Epithelial cell of esophagus (primary cell): Measurements from ENCODE around the gene BRME1.

Experiments used
- DNase-seq: peaks from one replicate; pipeline ENCODE4 v3.0.0; 2010; ENCODE audit warnings: low read depth
- H3K4me3 ChIP-seq: 2 replicates; pipeline ENCODE4 v1.5.1; 2011; ENCODE audit warnings: mild to moderate bottlenecking, low read length, control low read depth
- TF ChIP-seq, protein P1 (sequence below): IDR thresholded peaks from 2 replicates; pipeline ENCODE4 v1.5.1; 2011; ENCODE audit warnings: low read depth, mild to moderate bottlenecking, low read length, control low read depth, inconsistent platforms; ENCODE audit not compliant: insufficient read depth; ENCODE audit errors: missing control alignments

Gene BRME1

DNA sequence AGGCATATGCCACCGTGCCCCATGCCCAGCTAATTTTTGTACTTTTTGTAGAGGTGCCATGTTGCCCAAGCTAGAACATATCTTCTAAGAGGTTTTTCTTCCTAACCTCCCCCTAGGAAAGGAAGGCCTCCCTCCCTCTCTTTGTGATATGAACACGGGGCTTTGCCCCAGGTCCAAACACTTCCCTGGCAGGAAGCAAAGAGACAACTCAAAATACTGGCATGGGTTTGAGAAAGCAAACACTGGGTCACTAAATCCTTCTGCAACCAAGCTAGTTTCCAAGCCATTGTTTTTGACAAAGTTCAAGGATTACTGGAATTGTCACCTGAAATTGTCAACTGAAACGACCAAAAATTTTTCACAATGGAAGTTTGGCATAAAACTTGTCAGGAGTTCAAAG is 8.9 kb upstream of the BRME1 start:
- no peak overlapping the region for H3K4me3 ChIP-seq
- no peak for DNase-seq
- TF ChIP-seq, protein P1, sequence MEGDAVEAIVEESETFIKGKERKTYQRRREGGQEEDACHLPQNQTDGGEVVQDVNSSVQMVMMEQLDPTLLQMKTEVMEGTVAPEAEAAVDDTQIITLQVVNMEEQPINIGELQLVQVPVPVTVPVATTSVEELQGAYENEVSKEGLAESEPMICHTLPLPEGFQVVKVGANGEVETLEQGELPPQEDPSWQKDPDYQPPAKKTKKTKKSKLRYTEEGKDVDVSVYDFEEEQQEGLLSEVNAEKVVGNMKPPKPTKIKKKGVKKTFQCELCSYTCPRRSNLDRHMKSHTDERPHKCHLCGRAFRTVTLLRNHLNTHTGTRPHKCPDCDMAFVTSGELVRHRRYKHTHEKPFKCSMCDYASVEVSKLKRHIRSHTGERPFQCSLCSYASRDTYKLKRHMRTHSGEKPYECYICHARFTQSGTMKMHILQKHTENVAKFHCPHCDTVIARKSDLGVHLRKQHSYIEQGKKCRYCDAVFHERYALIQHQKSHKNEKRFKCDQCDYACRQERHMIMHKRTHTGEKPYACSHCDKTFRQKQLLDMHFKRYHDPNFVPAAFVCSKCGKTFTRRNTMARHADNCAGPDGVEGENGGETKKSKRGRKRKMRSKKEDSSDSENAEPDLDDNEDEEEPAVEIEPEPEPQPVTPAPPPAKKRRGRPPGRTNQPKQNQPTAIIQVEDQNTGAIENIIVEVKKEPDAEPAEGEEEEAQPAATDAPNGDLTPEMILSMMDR = no peak

DNA sequence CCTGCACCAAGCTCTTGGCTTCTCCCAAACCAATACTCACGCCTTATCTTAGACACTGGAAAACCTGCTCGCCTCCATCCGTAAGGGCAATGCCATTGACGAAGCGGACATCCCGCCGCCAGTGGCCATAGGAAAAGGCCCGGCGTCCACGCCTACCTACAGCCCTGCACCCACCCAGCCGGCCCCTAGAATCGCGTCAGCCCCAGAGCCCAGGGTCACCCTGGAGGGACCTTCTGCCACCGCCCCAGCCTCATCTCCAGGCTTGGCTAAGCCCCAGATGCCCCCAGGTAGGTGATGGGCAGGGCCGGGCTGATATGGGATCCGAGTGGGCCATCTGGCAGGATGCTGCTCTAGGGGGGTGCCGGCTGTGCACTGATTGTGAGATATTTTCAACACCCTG is 7.4 kb upstream of the BRME1 start:
- no peak overlapping the region for H3K4me3 ChIP-seq
- TF ChIP-seq, protein P1 = no peak
- DNase-seq = no peak

DNA sequence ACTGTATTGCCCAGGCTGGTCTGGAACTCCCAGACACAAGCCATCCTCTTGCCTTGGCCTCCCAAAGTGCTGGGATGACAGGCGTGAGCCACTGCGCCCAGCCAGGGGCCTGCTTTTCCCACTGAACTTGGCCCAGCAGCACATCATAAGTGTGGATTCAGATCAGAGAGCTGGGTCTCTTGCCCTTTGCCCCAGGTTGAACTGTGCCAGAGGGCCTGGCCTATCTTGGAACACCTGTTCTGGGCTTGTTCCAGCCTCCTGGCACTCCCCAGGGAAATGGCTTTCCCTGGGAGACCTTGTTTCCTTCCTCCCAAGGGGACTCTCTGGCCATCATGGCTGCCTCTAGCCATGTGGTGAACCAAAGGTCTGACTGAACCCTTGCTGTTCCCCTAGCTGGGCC is 3.5 kb upstream of the BRME1 start:
- H3K4me3 ChIP-seq = no peak overlapping the region
- TF ChIP-seq, protein P1 = no peak
- DNase-seq = no peak

DNA sequence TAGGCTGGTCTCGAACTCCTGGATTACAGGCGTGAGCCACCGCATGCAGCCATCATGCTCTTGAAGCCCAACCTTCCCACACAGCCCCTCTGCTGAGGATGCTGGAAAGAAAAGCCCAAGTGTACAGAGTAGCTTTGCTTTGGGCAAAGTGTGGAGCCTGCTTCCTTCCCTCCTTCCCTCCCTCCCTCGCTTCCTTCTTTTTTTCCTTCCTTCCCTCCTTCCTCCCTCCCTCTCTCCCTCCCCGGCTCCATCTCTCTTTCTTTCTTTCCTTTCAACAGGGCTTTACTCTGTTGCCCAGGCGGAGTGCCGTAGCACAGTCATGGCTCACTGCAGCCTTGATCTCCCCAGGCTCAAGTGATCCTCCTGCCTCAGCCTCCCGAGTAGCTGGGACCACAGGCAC is 2.8 kb upstream of the BRME1 start:
- H3K4me3 ChIP-seq = no peak overlapping the region
- no peak for DNase-seq
- TF ChIP-seq, protein P1 = no peak

DNA sequence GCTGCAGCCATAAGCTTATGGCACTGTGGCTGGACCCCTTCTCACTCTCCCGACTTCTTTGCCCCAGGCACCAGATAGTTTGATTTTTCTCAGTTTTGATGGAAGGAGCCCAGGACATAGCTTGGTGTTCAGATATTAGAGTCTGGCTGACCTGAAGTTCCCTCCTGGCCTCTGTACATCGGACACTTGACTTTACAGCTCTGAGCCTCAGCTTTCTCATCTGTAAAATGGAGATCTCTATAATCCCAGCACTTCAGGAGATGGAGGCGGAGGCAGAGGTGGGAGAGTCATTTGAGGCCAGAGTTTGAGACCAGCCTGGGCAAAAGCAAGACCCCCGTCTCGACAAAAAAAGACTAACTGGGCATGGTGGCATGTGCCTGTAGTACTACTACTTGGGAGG is 993 bp upstream of the BRME1 start:
- no peak for DNase-seq
- TF ChIP-seq, protein P1 = no peak
- peak overlapping the region; percentile 81 for H3K4me3 ChIP-seq

DNA sequence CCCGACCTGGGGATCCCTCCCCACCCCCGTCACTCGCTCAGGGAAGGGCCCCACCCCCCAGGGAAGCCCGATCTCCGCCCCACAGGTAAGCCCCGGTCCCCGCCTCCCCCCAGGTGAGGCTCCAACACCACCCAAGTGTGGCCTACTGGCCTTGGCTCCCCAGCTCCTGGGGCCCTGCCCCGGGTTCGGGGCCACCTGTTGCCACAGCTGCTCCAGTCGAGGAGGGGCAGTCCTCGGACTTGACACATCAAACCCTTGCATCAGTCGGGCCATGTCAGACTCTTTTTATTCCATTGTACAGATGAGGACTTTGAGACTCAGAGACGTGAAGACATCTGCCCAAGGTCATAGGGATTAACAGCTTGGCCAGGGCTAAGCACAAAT is 596 bp upstream of the BRME1 start:
- TF ChIP-seq, protein P1 = no peak
- peak; percentile 48 for DNase-seq
- peak overlapping the region; percentile 81 for H3K4me3 ChIP-seq

DNA sequence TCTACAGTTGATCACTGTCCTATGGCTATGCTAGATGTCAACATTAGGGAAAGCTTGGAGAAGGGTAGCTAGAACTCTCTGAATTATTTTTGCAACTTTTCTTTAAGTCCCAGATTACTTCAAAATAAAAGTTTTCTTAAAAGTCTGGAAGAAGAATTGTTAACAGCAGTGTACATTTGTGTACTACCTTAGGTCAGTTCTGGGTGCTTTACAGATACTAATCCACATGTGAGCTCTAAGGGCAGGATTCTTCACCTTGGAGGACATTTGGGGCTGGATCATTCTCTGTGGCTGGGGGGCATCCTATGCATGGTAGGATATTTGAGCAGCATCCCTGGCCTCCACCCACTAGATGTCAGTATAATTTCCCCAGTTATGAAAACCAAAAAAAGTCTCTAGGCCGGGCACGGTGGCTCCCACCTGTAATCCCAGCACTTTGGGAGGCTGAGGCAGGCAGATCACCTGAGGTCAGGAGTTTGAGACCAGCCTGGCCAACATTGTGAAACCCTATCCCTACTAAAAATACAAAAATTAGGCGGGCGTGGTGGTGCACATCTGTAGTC is 2.8 kb downstream of the BRME1 start:
- TF ChIP-seq, protein P1 = peak; percentile 31
- no peak for DNase-seq
- no peak overlapping the region for H3K4me3 ChIP-seq
